Measurements from ENCODE around the gene U2AF2. TPM values are rescaled to one million over a fixed set of nuclear protein-coding genes. Genes with fewer than 3 reads are reported as not detected.
A peak's percentile ranks its signal among the peaks of the same experiment; 100 is the strongest.

Gene U2AF2
- polyA plus RNA-seq, 2 of the 4 experiments (the other 2 are of a cell fraction): 157 to 302 TPM

GRCh38 chr19:55625004-55625326, 29.9 kb upstream of the U2AF2 start:
- Histone ChIP-seq H3K4me1 (0 out of 3 replicates have a peak, but pooled peaks cover 7% of the 10 kb centered on the region), H3K4me2 (peak overlapping the region; percentile 92), H3K27ac (peak overlapping the region; percentile 89 to 93; a peak in 5 of 6 replicates), H3K4me3 (peak overlapping the region; percentile 48), H3K9me3 (no peaks in the 10 kb centered on the region)
- ATAC-seq: no peak
- TF ChIP-seq RFX5 (IDR thresholded peaks at IDR 0.05): no peak
- no peak for TF ChIP-seq RAD21 (conservative IDR thresholded peaks at IDR 0.05 in 1 of 2, IDR thresholded peaks at IDR 0.05 in 1 of 2)
- no peak for TF ChIP-seq KDM1A (IDR thresholded peaks at IDR 0.05; ENCODE audit: low read depth)
- TF ChIP-seq TP53 (CRISPR knock-in tag; IDR thresholded peaks at IDR 0.05): no peak
- TF ChIP-seq REST (IDR thresholded peaks at IDR 0.05): no peak
- TF ChIP-seq CHD2 (IDR thresholded peaks at IDR 0.05; ENCODE audit: low read length, partially characterized antibody): no peak
- TF ChIP-seq RNF2 (IDR thresholded peaks at IDR 0.05; ENCODE audit: borderline replicate concordance, low read depth): no peak
- no peak for TF ChIP-seq EHMT2 (IDR thresholded peaks at IDR 0.05; ENCODE audit: low read depth)
- no peak for TF ChIP-seq POLR2A (IDR thresholded peaks at IDR 0.05; ENCODE audit: low read length)
- no peak for TF ChIP-seq BCL3 (IDR thresholded peaks at IDR 0.05)
- no peak for TF ChIP-seq ZNF302 (CRISPR knock-in tag; IDR thresholded peaks at IDR 0.05)
- no peak for TF ChIP-seq RARB (CRISPR knock-in tag; IDR thresholded peaks at IDR 0.05)
- POLR2A ChIA-PET: interaction anchor here (0.6 to 3.4 kb wide), 25 partner anchors 8 to 459 kb away, joined by 3 to 33 read pairs (median 5); partner anchors contain the start of genes CCDC106, DNAAF3, FIZ1 and SSC5D
- CTCF ChIA-PET: interaction anchor here (0.6 to 24.9 kb wide), 10 partner anchors 8 to 534 kb away, joined by 3 to 363 read pairs (median 10); partner anchors contain the start of gene ZNF865
- no peak for DNase-seq (ENCODE audit: low read depth in 1 of 2, low spot score in 1 of 2)
- no peak for FAIRE-seq
- WGBS (ENCODE audit: missing lambda C conversion rate): 52% methylated on average over 11 of the region's 11 CpGs

GRCh38 chr19:55626350-55626749, 28.5 kb upstream of the U2AF2 start:
- Histone ChIP-seq H3K4me2 (no peak overlapping the region), H3K4me1 (0 out of 3 replicates have a peak, but pooled peaks cover 7% of the 10 kb centered on the region), H3K4me3 (no peak overlapping the region), H3K27ac (no peak overlapping the region), H3K9me3 (no peaks in the 10 kb centered on the region)
- no peak for ATAC-seq
- WGBS (ENCODE audit: missing lambda C conversion rate): 89% methylated on average over 11 of the region's 11 CpGs
- no peak for DNase-seq (ENCODE audit: low read depth in 1 of 2, low spot score in 1 of 2)
- CTCF ChIA-PET: interaction anchor here (0.8 to 24.9 kb wide), 12 partner anchors 8 to 486 kb away, joined by 3 to 363 read pairs (median 6); partner anchors contain the start of gene ZNF865
- POLR2A ChIA-PET: interaction anchor here (0.8 kb wide), 1 partner anchor 28 kb away, joined by 3 read pairs; no protein-coding TSS in a partner anchor
- FAIRE-seq: no peak
- TF ChIP-seq JUNB (IDR thresholded peaks at IDR 0.05) (no peak), TP53 (CRISPR knock-in tag; IDR thresholded peaks at IDR 0.05) (no peak), MAFK (IDR thresholded peaks at IDR 0.05; ENCODE audit: partially characterized antibody) (no peak), KDM1A (IDR thresholded peaks at IDR 0.05; ENCODE audit: low read depth) (no peak), POLR2A (IDR thresholded peaks at IDR 0.05; ENCODE audit: low read length) (no peak), FOSL2 (IDR thresholded peaks at IDR 0.05) (no peak), FOSL2 (CRISPR knock-in tag; IDR thresholded peaks at IDR 0.05) (no peak), EP300 (IDR thresholded peaks at IDR 0.05) (no peak), HOXA7 (CRISPR knock-in tag; IDR thresholded peaks at IDR 0.05) (no peak), HEYL (CRISPR knock-in tag; IDR thresholded peaks at IDR 0.05) (no peak), FOXS1 (CRISPR knock-in tag; IDR thresholded peaks at IDR 0.05) (no peak), PBX3 (IDR thresholded peaks at IDR 0.05) (no peak)
